ENCODE measurements around the gene SLC25A26. TPM values are rescaled to one million over a fixed set of nuclear protein-coding genes. Genes with fewer than 3 reads are reported as not detected.

The SLC25A26 gene
- total and polyA plus RNA-seq, 9 donors, result 17.3 to 32.3 (median 22.6) TPM

- Histone ChIP-seq H3K4me3 (no peak overlapping the region), H3K27ac (no peak overlapping the region), H3K27me3 (no peaks in the 10 kb centered on the region), H3K9me3 (no peaks in the 10 kb centered on the region), H3K36me3 (no peaks in the 10 kb centered on the region), H3K4me1 (ENCODE audit: insufficient read depth) (no peaks in the 10 kb centered on the region)
- 30 to 40% (median 30%) methylated on average over 3 of the region's 3 CpGs for WGBS, 3 donors
- TF ChIP-seq, protein P1, sequence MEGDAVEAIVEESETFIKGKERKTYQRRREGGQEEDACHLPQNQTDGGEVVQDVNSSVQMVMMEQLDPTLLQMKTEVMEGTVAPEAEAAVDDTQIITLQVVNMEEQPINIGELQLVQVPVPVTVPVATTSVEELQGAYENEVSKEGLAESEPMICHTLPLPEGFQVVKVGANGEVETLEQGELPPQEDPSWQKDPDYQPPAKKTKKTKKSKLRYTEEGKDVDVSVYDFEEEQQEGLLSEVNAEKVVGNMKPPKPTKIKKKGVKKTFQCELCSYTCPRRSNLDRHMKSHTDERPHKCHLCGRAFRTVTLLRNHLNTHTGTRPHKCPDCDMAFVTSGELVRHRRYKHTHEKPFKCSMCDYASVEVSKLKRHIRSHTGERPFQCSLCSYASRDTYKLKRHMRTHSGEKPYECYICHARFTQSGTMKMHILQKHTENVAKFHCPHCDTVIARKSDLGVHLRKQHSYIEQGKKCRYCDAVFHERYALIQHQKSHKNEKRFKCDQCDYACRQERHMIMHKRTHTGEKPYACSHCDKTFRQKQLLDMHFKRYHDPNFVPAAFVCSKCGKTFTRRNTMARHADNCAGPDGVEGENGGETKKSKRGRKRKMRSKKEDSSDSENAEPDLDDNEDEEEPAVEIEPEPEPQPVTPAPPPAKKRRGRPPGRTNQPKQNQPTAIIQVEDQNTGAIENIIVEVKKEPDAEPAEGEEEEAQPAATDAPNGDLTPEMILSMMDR (IDR thresholded peaks at IDR 0.05), result no peak
- TF ChIP-seq EP300 (IDR thresholded peaks at IDR 0.05), result no peak
- intact Hi-C loops (cut with DNase I), result no loop called here
- DNase-seq, result no peak
These were observed 20.7 kb upstream of the SLC25A26 start for GRCh38 chr3:66200147-66200546.

DNA sequence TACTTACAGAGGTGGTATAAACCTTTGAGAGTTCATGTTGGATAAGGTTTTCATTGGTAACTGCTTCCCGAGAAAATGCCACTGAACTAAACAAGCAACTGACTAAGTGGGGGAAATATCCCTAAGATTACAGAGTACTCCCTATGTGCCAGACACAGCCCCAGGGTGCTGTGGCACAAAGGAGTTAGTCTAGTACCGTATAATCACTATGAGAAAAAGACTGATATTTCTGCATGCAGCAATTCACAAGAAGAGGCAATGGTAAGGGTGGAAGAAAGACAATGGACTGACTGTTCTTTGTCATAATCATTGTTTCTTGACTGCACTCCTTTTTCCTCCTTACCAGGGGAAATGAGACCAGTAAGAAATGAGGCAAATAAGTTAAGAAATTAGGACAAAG lies 20.0 kb upstream of the SLC25A26 start:
- H3K27me3 ChIP-seq, result no peaks in the 10 kb centered on the region
- no peaks in the 10 kb centered on the region for H3K9me3 ChIP-seq
- no peak for TF ChIP-seq POLR2A (IDR thresholded peaks at IDR 0.05)
- TF ChIP-seq EP300 (IDR thresholded peaks at IDR 0.05), result no peak
- TF ChIP-seq, protein P1 (IDR thresholded peaks at IDR 0.05), result no peak
- H3K36me3 ChIP-seq, result no peaks in the 10 kb centered on the region
- no peaks in the 10 kb centered on the region for H3K4me1 ChIP-seq (ENCODE audit: insufficient read depth)
- H3K27ac ChIP-seq, result no peak overlapping the region
- H3K4me3 ChIP-seq, result no peak overlapping the region
- intact Hi-C loops (cut with DNase I), result no loop called here
- 76 to 79% (median 77%) methylated on average over 2 of the region's 2 CpGs for WGBS, 3 donors
- no peak for DNase-seq

DNA sequence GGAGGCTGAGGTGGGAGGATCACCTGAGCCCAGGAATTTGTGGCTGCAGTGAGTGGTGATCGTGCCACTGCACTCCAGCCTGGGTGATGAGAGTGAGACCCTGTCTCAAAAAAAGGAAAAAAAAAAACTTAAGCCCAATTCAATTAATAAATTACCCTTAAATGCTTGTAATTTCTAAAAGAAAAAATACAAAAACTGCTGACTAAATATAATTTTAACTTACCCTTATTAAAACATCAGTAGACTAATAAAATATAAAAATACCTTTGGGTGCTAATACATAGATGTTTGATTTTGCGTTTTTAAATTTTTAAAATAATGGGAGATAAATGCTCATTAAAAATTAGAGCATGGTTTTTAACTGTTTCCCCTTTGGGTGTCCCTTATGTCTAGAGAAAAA lies 17.5 kb upstream of the SLC25A26 start:
- Histone ChIP-seq H3K36me3 (no peaks in the 10 kb centered on the region), H3K27ac (no peak overlapping the region), H3K27me3 (no peaks in the 10 kb centered on the region), H3K4me1 (ENCODE audit: insufficient read depth) (no peaks in the 10 kb centered on the region), H3K9me3 (no peaks in the 10 kb centered on the region), H3K4me3 (no peak overlapping the region)
- no peak for DNase-seq
- TF ChIP-seq EP300 (IDR thresholded peaks at IDR 0.05), result no peak
- TF ChIP-seq, protein P1 (IDR thresholded peaks at IDR 0.05), result no peak
- TF ChIP-seq POLR2A (IDR thresholded peaks at IDR 0.05), result no peak
- WGBS, 3 donors, result 64 to 70% (median 66%) methylated on average over 2 of the region's 2 CpGs
- intact Hi-C loops (cut with DNase I), result no loop called here

DNA sequence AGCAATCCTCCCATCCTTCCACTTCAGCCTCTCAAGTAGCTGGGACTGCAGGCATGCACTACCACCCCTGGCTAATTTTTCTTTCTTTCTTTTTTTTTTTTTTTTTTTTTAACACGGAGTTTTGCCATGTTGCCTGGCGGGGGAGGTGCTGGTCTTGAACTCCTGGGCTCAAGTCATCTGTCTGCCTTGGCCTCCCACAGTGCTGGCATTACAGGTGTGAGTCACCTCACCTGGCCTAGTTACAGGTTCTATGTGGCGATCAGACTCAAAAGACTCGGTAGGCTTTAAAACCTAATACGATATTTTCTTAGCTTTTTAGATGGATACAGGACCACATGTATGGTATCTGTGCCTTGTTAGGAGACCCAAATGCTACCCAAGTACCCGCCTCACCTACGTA lies 14.0 kb upstream of the SLC25A26 start:
- H3K4me1 ChIP-seq (ENCODE audit: insufficient read depth), result no peaks in the 10 kb centered on the region
- no peak for DNase-seq
- no peaks in the 10 kb centered on the region for H3K9me3 ChIP-seq
- H3K36me3 ChIP-seq, result no peaks in the 10 kb centered on the region
- TF ChIP-seq EP300 (IDR thresholded peaks at IDR 0.05) (no peak), POLR2A (IDR thresholded peaks at IDR 0.05) (no peak)
- TF ChIP-seq, protein P1 (IDR thresholded peaks at IDR 0.05), result no peak
- H3K27ac ChIP-seq, result no peak overlapping the region
- no peaks in the 10 kb centered on the region for H3K27me3 ChIP-seq
- intact Hi-C loops (cut with DNase I), result no loop called here
- no peak overlapping the region for H3K4me3 ChIP-seq
- 88 to 91% (median 90%) methylated on average over 7 of the region's 7 CpGs for WGBS, 3 donors

DNA sequence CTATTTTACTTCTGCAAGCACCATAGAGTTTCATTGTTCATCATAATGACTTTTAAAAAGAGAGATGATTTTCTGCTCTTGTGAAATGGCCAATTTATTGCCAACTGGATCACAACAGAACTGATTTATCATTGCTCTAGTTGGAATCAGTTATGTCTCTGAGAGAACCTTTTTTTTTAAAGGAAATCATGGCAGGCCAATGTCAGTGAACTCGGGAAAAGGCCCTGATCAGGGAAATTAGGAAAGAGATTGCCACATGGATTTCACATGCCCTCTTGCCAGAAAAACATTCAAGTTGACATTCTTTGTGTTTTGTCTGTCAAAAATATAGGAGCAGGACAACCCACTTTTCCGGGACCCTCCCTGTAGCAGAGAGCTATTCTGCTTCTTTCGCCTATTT lies 12.6 kb upstream of the SLC25A26 start:
- Histone ChIP-seq H3K4me3 (no peak overlapping the region), H3K4me1 (ENCODE audit: insufficient read depth) (no peaks in the 10 kb centered on the region), H3K9me3 (no peaks in the 10 kb centered on the region), H3K27me3 (no peaks in the 10 kb centered on the region), H3K27ac (no peak overlapping the region), H3K36me3 (no peaks in the 10 kb centered on the region)
- DNase-seq, result no peak
- intact Hi-C loops (cut with DNase I), result no loop called here
- TF ChIP-seq, protein P1 (IDR thresholded peaks at IDR 0.05), result no peak
- no peak for TF ChIP-seq POLR2A (IDR thresholded peaks at IDR 0.05)
- TF ChIP-seq EP300 (IDR thresholded peaks at IDR 0.05), result no peak
- 79 to 83% (median 80%) methylated on average over 3 of the region's 3 CpGs for WGBS, 3 donors
